WTC11 (cell line): ENCODE measurements around the gene RCVRN. TPM values are rescaled to one million over a fixed set of nuclear protein-coding genes. Genes with fewer than 3 reads are reported as not detected.

ENCODE experiments used
- ATAC-seq: fragments of 200-7000 bp; cut with Tn5 transposase; 2 replicates; pipeline ENCODE4 v1.10.0; 2021; ENCODE audit warnings: mild to moderate bottlenecking, moderate library complexity
- CTCF ChIA-PET: fragments of 300-600 bp; sonication (Branson Sonifier 250); formaldehyde crosslinking; loops from one replicate; lab custom pipeline; 2021; ENCODE audit warnings: antibody characterized with exemption; lab: Charles Lee
- POLR2A ChIA-PET: fragments of 350-600 bp; sonication (Branson Sonifier 250); formaldehyde crosslinking; loops from one replicate; lab custom pipeline; 2021; ENCODE audit warnings: antibody characterized with exemption; lab: Charles Lee
- DNase-seq: peaks from one replicate; pipeline ENCODE4 v3.0.0; 2021; ENCODE audit warnings: low spot score
- H3K27ac Mint-ChIP-seq: 2 replicates; pipeline ENCODE4 v1.8.0; 2021; ENCODE audit warnings: mixed read lengths
- H3K27me3 Mint-ChIP-seq: 2 replicates; pipeline ENCODE4 v1.8.0; 2021; ENCODE audit warnings: low read depth, mild to moderate bottlenecking, moderate library complexity, mixed read lengths
- H3K36me3 Mint-ChIP-seq: 2 replicates; pipeline ENCODE4 v1.8.0; 2021; ENCODE audit warnings: mixed read lengths
- H3K4me1 Mint-ChIP-seq: 2 replicates; pipeline ENCODE4 v1.8.0; 2022; ENCODE audit warnings: mixed read lengths
- H3K4me3 Mint-ChIP-seq: 2 replicates; pipeline ENCODE4 v1.8.0; 2021; ENCODE audit warnings: mild to moderate bottlenecking, moderate library complexity, mixed read lengths
- H3K9me3 Mint-ChIP-seq: 2 replicates; pipeline ENCODE4 v1.8.0; 2021; ENCODE audit warnings: mixed read lengths
- AR ChIP-seq: fragments of 250-450 bp; sonication (Bioruptor Pico); IDR thresholded peaks from 2 replicates; pipeline ENCODE4 v1.9.0; 2021; ENCODE audit warnings: mild to moderate bottlenecking
- E2F4 ChIP-seq: sonication (generic); formaldehyde crosslinking; IDR thresholded peaks from 2 replicates; pipeline ENCODE4 v1.8.1; 2022; ENCODE audit warnings: low read depth, mild to moderate bottlenecking, moderate library complexity, missing genetic modification reagents, borderline replicate concordance
- GABPB1 ChIP-seq: sonication (generic); formaldehyde crosslinking; IDR thresholded peaks from 2 replicates; pipeline ENCODE4 v1.8.1; 2023; ENCODE audit warnings: mild to moderate bottlenecking, missing genetic modification reagents
- MLX ChIP-seq: sonication (generic); formaldehyde crosslinking; IDR thresholded peaks from 2 replicates; pipeline ENCODE4 v1.8.1; 2023; ENCODE audit warnings: mild to moderate bottlenecking, missing genetic modification reagents, moderate library complexity
- PRDM15 ChIP-seq: sonication (generic); formaldehyde crosslinking; IDR thresholded peaks from 2 replicates; pipeline ENCODE4 v1.8.0; 2022; ENCODE audit warnings: missing genetic modification reagents
- STAT6 ChIP-seq: sonication (generic); formaldehyde crosslinking; conservative IDR thresholded peaks from 2 replicates; pipeline ENCODE4 v1.8.1; 2023; ENCODE audit warnings: mild to moderate bottlenecking, low read depth, missing genetic modification reagents, moderate library complexity
- USF2 ChIP-seq: sonication (generic); formaldehyde crosslinking; IDR thresholded peaks from 2 replicates; pipeline ENCODE4 v1.8.1; 2023; ENCODE audit warnings: mild to moderate bottlenecking, missing genetic modification reagents, moderate library complexity
- ZBTB21 ChIP-seq: sonication (generic); formaldehyde crosslinking; IDR thresholded peaks from 2 replicates; pipeline ENCODE4 v1.8.1; 2023; ENCODE audit warnings: mild to moderate bottlenecking, missing genetic modification reagents, borderline replicate concordance
- ZMAT4 ChIP-seq: fragments of 250-450 bp; sonication (Bioruptor Pico); IDR thresholded peaks from 2 replicates; pipeline ENCODE4 v1.9.0; 2021; ENCODE audit warnings: mild to moderate bottlenecking
- ZNF263 ChIP-seq: sonication (generic); formaldehyde crosslinking; IDR thresholded peaks from 2 replicates; pipeline ENCODE4 v1.8.1; 2022; ENCODE audit warnings: low read depth, mild to moderate bottlenecking, moderate library complexity, missing genetic modification reagents
- ZNF281 ChIP-seq: sonication (generic); formaldehyde crosslinking; IDR thresholded peaks from 2 replicates; pipeline ENCODE4 v1.8.0; 2023; ENCODE audit warnings: mild to moderate bottlenecking, missing genetic modification reagents
- ZNF425 ChIP-seq: fragments of 250-450 bp; sonication (Bioruptor Pico); conservative IDR thresholded peaks from 2 replicates; pipeline ENCODE4 v1.9.0; 2021; ENCODE audit warnings: mild to moderate bottlenecking
- total RNA-seq: library from RNA; stranded (reverse); gene quantifications from 3 replicates; pipeline ENCODE4 v1.2.3, GENCODE V29; 2021

The RCVRN gene
- total RNA-seq, 1 experiment from 2014 or later, result not detected

GRCh38 chr17:9911089-9911488 is 6.0 kb upstream of the RCVRN start (continued):
- no peak for TF ChIP-seq ZNF425
- no peak for TF ChIP-seq AR
- no peak for TF ChIP-seq ZBTB21 (CRISPR knock-in tag)
- no peak for TF ChIP-seq ZMAT4 (CRISPR knock-in tag)
- no peak for TF ChIP-seq STAT6 (CRISPR knock-in tag)
- no peak for TF ChIP-seq ZNF263 (CRISPR knock-in tag)

- TF ChIP-seq USF2 (CRISPR knock-in tag), result no peak
- no peak for TF ChIP-seq PRDM15 (CRISPR knock-in tag)
- no peak for TF ChIP-seq ZNF281
- TF ChIP-seq E2F4 (CRISPR knock-in tag), result no peak
- no peak for TF ChIP-seq GABPB1 (CRISPR knock-in tag)
- no peak for TF ChIP-seq MLX (CRISPR knock-in tag)
- DNase-seq, result no peak
- Mint-ChIP-seq H3K9me3 (no peaks in the 10 kb centered on the region), H3K27me3 (no peaks in the 10 kb centered on the region; the same call in 1 of the 2 replicates), H3K4me3 (no peak overlapping the region), H3K27ac (no peak overlapping the region), H3K4me1 (peaks cover 12% of the 10 kb centered on the region), H3K36me3 (no peaks in the 10 kb centered on the region)
- CTCF ChIA-PET, result interaction anchor here (1.0 to 2.6 kb wide), 9 partner anchors 10 to 318 kb away, joined by 3 to 11 read pairs (median 4); no protein-coding TSS in a partner anchor
- ATAC-seq, result no peak
- POLR2A ChIA-PET, result no interaction called here
These were observed 3.6 kb upstream of the RCVRN start for GRCh38 chr17:9908649-9909042.
